DMS114 treated with DMSO at 0.1 percent for 48 hours (cell line): ENCODE measurements around the gene CCNI2.

Source experiments
- DNase-seq: peaks from one replicate; lab custom pipeline; 2025; ENCODE audit not compliant: unreplicated experiment; lab: John Stamatoyannopoulos, UW

CCNI2 gene, protein sequence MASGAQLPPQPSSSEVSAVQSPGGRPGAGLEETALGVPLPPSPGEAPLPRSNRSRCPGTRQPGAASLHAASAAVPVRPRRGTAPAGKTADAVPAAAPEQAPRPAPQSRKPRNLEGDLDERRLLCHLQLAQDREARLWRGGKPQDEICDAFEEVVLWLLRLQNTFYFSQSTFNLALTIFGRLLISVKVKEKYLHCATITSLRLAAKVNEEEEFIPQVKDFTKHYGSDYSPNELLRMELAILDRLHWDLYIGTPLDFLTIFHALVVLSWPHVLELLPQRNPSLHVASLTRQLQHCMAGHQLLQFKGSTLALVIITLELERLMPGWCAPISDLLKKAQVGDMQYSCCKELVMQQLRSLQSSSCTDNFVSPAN

DNA sequence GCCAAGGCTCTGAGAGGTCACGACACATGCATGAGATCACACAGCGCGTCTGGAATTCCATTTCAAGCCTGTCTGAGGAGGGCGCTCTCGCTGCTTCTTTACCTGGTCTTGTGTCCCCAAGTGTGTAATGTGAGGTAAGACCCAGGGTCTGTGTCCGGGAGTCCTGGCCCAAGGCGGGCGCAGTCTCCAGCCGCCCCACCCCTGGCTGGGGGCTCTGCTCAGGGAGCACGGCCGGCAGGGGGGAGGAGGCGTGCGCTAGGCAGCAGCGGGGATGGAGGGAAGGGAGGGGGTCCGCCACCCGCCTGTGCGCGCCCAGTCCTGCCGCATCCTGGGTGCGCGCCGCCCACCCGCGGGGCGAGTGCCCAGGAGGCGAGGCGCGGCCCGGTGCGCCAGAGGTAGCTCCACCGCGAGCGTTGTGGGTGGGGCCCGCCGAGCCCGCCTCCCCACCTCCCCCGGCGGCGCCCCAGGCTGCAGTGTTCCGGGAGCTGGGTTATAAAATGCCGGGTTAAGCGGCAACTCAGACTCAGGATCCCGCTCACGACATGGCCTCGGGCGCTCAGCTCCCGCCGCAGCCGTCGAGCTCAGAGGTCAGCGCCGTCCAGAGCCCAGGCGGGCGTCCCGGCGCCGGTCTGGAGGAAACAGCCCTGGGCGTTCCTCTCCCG lies at the start of gene CCNI2:
CCNI2 (plus strand) TSS at position 473 of the 662 bp plus-strand sequence; CDS start at position 543, 70 bp downstream.
- DNase-seq, result no peak

DNA sequence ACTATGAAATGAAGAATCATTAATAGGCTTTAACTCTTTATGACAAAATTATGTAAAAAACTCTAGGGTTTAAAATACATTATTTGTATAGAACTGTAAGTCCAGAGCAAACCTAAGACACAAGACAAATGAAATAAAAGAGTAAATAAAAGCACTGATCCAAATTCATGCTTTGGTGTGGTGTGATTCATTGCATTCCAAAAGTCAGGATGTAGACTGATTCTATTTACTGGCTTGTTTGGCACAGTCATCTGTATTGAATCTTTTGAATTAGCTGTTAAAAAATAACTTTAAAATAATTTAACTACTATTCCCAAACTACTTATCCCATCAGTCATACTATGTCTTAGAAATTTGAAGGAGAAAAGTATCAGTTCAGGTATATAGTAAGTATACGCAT lies 42.4 kb upstream of the CCNI2 start:
- DNase-seq, result no peak

GRCh38 chr5:132708645-132709044 lies 38.6 kb upstream of the CCNI2 start:
- no peak for DNase-seq

DNA sequence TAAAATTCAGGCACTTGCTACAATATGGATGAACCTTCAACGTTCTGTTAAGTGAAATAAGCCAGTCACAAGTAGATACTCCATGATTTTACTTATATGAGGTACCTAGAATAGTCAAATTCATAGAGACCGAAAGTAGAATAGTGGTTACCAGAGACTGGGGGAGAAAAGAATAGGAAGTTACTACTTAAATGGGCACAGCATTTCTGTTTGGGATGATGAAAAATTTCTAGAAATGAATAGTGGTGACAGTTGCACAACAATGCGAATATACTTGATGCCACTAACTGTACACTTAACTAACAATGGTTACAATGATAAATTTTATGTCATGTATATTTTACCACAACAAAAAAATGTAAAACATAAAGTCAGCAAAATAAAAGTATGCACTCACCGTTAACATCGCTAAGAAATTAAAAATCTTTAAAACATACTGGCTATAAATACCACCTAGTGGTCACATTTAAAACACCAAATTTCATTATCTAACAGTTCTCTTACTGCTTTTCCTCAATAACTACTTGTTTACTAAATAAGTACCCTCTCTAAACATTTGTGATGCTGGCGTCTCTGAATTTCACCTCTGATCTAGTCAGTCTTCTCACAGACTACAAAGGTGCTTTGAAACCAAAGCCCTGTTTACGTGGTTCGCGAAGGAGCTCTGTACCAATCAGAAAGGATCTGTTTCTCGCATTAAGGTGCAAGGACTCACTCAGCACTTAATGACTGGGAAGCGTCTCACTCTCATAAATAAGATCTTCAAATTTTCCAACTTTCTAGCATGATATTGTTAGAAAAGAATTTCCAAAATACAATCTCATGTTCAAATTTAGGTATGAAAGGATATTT lies 32.5 kb upstream of the CCNI2 start:
- DNase-seq, result peak; percentile 36

GRCh38 chr5:132718544-132719312 lies 28.5 kb upstream of the CCNI2 start:
- no peak for DNase-seq

GRCh38 chr5:132725745-132726144 lies 21.5 kb upstream of the CCNI2 start:
- DNase-seq, result no peak

GRCh38 chr5:132729896-132730295 lies 17.3 kb upstream of the CCNI2 start:
- no peak for DNase-seq

- no peak for DNase-seq
Measured at GRCh38 chr5:132733499-132734148, 13.6 kb upstream of the CCNI2 start.

- no peak for DNase-seq
Measured at GRCh38 chr5:132734687-132735086, 12.5 kb upstream of the CCNI2 start.

DNA sequence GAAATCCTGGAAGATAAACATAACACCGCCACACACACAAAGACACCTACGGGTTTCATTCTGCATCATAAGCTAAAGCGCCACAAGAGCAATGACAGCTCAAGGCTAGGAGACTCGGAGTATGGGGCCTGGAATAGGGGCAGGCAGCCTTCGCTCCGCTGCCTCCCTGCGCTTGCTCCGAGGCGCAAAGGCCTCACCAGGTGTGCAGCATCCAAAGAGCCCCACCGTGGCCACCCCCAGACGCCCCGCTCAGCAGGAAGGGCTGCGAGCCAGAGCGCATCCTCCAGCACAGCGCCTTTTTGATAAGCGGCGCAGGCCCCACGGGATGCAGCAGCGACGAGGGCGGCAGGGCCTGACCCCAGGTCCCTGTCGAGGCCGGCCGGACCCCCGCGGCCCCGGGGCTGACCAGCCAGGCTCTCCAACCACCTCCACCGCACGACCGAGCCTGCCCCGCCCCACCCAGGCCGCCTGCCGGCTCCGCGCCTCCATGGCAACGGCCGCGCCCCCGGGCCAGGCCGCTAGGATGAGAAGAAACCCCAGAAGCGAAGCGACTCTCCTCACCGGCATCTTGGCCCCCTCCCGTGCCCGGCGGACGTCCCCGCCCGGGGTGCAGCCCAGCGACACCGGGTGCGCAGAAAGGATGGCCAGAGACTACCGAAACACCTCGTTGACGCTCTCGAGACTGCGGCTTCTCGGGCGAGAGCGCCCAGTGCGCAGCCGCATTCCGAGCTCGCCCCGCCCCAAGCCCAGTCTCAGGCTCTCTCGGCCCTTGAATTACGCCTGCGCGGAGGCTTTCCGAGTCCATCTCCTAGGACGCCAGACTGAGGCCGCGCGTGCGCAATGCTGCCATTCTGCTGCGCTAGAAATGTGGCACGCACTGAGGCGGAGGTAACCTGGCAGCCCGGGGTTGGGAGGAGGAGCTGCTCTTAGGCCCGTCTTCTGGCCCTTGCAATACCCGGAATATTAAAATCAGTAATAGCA lies 10.1 kb upstream of the CCNI2 start, which contains the start of gene KIF3A:
KIF3A (minus strand) TSS at position 694 of the 981 bp plus-strand sequence; CDS start at position 567, 127 bp downstream.
- DNase-seq, result peak; percentile 97

DNA sequence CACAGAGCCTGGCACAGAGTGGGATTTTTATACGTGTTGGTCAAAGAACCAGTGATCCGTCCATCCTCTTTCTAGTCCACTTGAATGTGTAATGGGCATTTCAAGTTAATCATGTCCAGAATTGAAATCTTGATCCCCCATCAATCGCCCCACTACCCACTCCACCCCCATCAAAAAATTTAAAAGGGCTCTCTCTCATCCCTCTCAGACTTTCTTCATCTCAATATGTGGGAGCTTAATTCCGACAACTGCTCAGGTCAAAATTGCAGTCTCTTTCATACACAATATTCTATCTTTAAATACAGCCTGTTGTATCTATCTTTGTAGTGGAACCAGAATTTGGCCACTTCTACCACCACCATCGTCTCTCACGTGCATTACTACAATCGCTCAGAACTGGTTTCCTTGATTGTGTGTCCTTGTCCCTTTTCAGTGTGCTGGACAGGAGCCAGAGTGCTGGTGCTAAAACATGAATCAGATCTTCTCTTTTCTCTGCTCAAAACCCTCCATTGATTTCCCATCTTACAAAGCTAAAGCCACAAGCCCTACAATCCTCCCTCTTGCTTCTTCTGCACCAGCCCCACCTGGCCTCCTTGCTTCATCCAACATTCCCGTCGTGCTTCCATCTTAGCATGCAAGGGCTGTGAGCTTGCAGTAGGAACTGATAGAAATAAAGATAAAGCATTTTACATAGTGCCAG lies 9.1 kb upstream of the CCNI2 start:
- no peak for DNase-seq

DNA sequence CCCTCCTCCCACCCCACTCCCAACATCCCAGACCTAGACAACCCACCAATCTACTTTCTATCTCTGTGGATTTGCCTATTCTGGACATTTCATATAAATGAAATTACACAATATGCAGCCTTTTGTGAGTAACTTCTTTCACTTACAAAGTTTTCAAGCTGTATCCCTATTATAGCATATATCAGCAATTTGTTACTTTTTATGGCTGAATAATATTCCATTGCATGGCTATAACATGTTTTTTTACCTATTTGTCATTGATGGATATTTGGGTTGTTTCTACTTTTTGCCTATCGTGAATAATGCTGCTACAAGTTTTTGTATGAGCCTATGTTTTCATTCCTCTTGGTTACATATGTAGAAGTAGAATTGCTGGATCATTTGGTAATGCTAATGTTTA lies 8.0 kb upstream of the CCNI2 start:
- DNase-seq, result no peak

DNA sequence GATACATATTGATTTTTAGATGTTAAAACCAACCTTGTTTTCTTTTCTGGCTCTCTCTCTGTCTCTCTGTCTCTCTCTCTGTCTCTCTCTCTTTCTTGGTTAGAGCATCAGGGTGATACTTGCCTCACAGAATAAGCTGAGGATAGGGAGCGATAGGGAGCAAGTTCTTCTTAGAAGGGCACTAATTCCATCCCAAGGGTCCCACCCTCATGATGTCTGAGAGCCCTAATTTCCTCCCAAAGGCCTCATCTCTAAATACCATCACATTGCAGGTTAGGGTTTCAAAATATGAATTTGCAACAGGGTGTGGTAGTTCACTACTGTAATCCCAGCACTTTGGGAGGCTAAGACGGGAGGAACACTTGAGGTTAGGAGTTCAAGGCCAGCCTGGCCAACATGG lies 5.1 kb upstream of the CCNI2 start:
- no peak for DNase-seq

- no peak for DNase-seq
Measured at GRCh38 chr5:132742626-132743025, 4.6 kb upstream of the CCNI2 start.

GRCh38 chr5:132744659-132745058 lies 2.6 kb upstream of the CCNI2 start:
- no peak for DNase-seq

DNA sequence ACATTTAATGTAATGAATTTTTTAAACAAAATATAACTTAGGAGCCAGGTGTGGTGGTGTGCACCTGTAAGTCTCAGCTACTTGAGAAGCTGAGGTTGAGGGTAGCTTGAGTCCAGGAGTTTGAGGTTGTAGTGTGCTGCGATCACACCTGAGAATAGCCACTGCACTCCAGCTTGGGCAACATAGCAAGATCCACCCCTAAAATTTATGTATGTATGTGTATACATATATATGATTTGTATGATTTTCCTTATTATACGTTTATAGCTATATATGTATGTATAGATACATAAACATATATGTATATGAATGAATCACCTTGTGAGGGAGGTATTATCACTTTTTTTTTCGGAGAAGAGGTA lies 653 bp upstream of the CCNI2 start:
- no peak for DNase-seq

GRCh38 chr5:132747616-132748440 lies 602 bp downstream of the CCNI2 start:
- no peak for DNase-seq

GRCh38 chr5:132748522-132749000 lies 1.3 kb downstream of the CCNI2 start:
- DNase-seq, result no peak
